Measurements from ENCODE around the gene AKAP6.

Gene AKAP6

GRCh38 chr14:32481707-32482106, 152.6 kb downstream of the AKAP6 start:
- Histone ChIP-seq H3K9me2 (replicated peaks; ENCODE audit: control insufficient read depth, low read length) (no peaks in the 10 kb centered on the region), H3K4me3 (ENCODE audit: low read length) (no peak overlapping the region), H3K27me3 (ENCODE audit: control insufficient read depth, low read length) (no peaks in the 10 kb centered on the region), H3K9me3 (ENCODE audit: control insufficient read depth, insufficient read depth, low read length) (no peaks in the 10 kb centered on the region), H4K20me1 (ENCODE audit: control insufficient read depth, insufficient read depth, low read depth, low read length) (no peaks in the 10 kb centered on the region), H3K27ac (ENCODE audit: low read depth, low read length) (no peak overlapping the region), H3K36me3 (ENCODE audit: control insufficient read depth, low read length) (no peaks in the 10 kb centered on the region), H3K79me2 (ENCODE audit: control insufficient read depth, low read length) (no peaks in the 10 kb centered on the region), H3K4me2 (ENCODE audit: low read length) (no peak overlapping the region), H3F3A (ENCODE audit: control insufficient read depth, insufficient read depth) (no peaks in the 10 kb centered on the region), H3K4me1 (ENCODE audit: control insufficient read depth, low read length) (no peaks in the 10 kb centered on the region)
- no peak for TF ChIP-seq EZH2phosphoT487 (IDR thresholded peaks at IDR 0.05; ENCODE audit: borderline replicate concordance, low read length)
- TF ChIP-seq CTCF (IDR thresholded peaks at IDR 0.05; ENCODE audit: low read depth, low read length, poor library complexity, severe bottlenecking): no peak

- Histone ChIP-seq H3F3A (ENCODE audit: control insufficient read depth, insufficient read depth) (no peaks in the 10 kb centered on the region), H3K4me2 (ENCODE audit: low read length) (no peak overlapping the region), H3K9me2 (replicated peaks; ENCODE audit: control insufficient read depth, low read length) (no peaks in the 10 kb centered on the region), H3K27me3 (ENCODE audit: control insufficient read depth, low read length) (peaks cover 8% of the 10 kb centered on the region), H3K4me1 (ENCODE audit: control insufficient read depth, low read length) (no peaks in the 10 kb centered on the region), H3K36me3 (ENCODE audit: control insufficient read depth, low read length) (no peaks in the 10 kb centered on the region), H3K27ac (ENCODE audit: low read depth, low read length) (no peak overlapping the region), H4K20me1 (ENCODE audit: control insufficient read depth, insufficient read depth, low read depth, low read length) (no peaks in the 10 kb centered on the region), H3K79me2 (ENCODE audit: control insufficient read depth, low read length) (no peaks in the 10 kb centered on the region), H3K9me3 (ENCODE audit: control insufficient read depth, insufficient read depth, low read length) (no peaks in the 10 kb centered on the region), H3K4me3 (ENCODE audit: low read length) (no peak overlapping the region)
- TF ChIP-seq CTCF (IDR thresholded peaks at IDR 0.05; ENCODE audit: low read depth, low read length, poor library complexity, severe bottlenecking) (no peak), EZH2phosphoT487 (IDR thresholded peaks at IDR 0.05; ENCODE audit: borderline replicate concordance, low read length) (no peak)
Measured at GRCh38 chr14:32491416-32492016, 162.4 kb downstream of the AKAP6 start.

GRCh38 chr14:32492457-32492856, 163.4 kb downstream of the AKAP6 start:
- Histone ChIP-seq H3K4me1 (ENCODE audit: control insufficient read depth, low read length) (no peaks in the 10 kb centered on the region), H3K4me2 (ENCODE audit: low read length) (no peak overlapping the region), H3K79me2 (ENCODE audit: control insufficient read depth, low read length) (no peaks in the 10 kb centered on the region), H4K20me1 (ENCODE audit: control insufficient read depth, insufficient read depth, low read depth, low read length) (no peaks in the 10 kb centered on the region), H3F3A (ENCODE audit: control insufficient read depth, insufficient read depth) (no peaks in the 10 kb centered on the region), H3K9me2 (replicated peaks; ENCODE audit: control insufficient read depth, low read length) (no peaks in the 10 kb centered on the region), H3K27me3 (ENCODE audit: control insufficient read depth, low read length) (peaks cover 8% of the 10 kb centered on the region), H3K27ac (ENCODE audit: low read depth, low read length) (no peak overlapping the region), H3K36me3 (ENCODE audit: control insufficient read depth, low read length) (no peaks in the 10 kb centered on the region), H3K9me3 (ENCODE audit: control insufficient read depth, insufficient read depth, low read length) (no peaks in the 10 kb centered on the region), H3K4me3 (ENCODE audit: low read length) (no peak overlapping the region)
- TF ChIP-seq CTCF (IDR thresholded peaks at IDR 0.05; ENCODE audit: low read depth, low read length, poor library complexity, severe bottlenecking) (no peak), EZH2phosphoT487 (IDR thresholded peaks at IDR 0.05; ENCODE audit: borderline replicate concordance, low read length) (no peak)
